ENCODE data around the gene TET1.
"Not testable (repeated sequence)": the region's sequence is repeated elsewhere in the genome, so short reads cannot be mapped to it uniquely, and the experiment has no call there.

- not testable (repeated sequence) for TF ChIP-seq TAF1, POLR2AphosphoS5 (IDR thresholded peaks at IDR 0.05; ENCODE audit: low read depth, low read length)
Measured at GRCh38 chr10:68735739-68736138, 175.6 kb downstream of the TET1 start.

Measured in GM12891 (cell line).